Neural progenitor cell (in vitro differentiated cells): ENCODE results near the gene HMCES.

Experiments
- EZH2 ChIP-seq: fragments of 200-600 bp; sonication (generic); IDR thresholded peaks from 2 replicates; pipeline ENCODE4 v1.6.1; 2017; ENCODE audit warnings: antibody characterized with exemption, mild to moderate bottlenecking, moderate library complexity
- EZH2phosphoT487 ChIP-seq: fragments of 200-600 bp; sonication (generic); IDR thresholded peaks from 2 replicates; pipeline ENCODE4 v1.6.1; 2017; ENCODE audit warnings: antibody characterized with exemption
- TF ChIP-seq, protein P1 (sequence below): fragments of 200-600 bp; sonication (generic); IDR thresholded peaks from 2 replicates; pipeline ENCODE4 v1.5.1; 2017; ENCODE audit warnings: antibody characterized with exemption, mild to moderate bottlenecking

DNA sequence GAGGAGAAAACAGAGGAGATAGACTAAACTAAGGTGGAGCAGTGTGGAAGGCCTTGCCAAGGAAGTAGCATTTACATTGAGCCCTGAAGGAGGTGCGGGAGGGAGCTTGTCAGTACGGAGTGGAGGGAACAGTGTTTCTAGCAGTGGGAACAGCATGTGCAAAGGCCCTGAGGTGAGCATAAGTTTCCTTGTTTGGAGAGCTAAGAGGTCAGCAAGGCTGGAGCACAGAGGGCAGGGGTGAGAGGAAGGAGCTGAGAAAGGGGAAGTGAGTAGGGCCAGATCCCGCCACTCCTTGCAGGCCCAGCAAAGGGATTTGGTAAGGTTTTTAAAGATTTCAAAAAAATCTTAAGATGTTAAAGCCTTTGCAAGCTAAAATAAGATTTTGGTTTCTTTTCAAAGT, 70.1 kb downstream of the HMCES start:
- TF ChIP-seq, protein P1, sequence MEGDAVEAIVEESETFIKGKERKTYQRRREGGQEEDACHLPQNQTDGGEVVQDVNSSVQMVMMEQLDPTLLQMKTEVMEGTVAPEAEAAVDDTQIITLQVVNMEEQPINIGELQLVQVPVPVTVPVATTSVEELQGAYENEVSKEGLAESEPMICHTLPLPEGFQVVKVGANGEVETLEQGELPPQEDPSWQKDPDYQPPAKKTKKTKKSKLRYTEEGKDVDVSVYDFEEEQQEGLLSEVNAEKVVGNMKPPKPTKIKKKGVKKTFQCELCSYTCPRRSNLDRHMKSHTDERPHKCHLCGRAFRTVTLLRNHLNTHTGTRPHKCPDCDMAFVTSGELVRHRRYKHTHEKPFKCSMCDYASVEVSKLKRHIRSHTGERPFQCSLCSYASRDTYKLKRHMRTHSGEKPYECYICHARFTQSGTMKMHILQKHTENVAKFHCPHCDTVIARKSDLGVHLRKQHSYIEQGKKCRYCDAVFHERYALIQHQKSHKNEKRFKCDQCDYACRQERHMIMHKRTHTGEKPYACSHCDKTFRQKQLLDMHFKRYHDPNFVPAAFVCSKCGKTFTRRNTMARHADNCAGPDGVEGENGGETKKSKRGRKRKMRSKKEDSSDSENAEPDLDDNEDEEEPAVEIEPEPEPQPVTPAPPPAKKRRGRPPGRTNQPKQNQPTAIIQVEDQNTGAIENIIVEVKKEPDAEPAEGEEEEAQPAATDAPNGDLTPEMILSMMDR: no peak
- TF ChIP-seq EZH2phosphoT487: no peak
- no peak for TF ChIP-seq EZH2
